Stimulated activated CD8-positive, alpha-beta memory T cell treated with anti-CD3 and anti-CD28 coated beads, Interleukin-15, amount 100 ng/mL, for 48 hours (primary cell): ENCODE data around the gene EXOC6B.

Experiments used
- DNase-seq, 2 donors: peaks; one replicate each; pipeline ENCODE4 v3.0.0-alpha.2; 2020; ENCODE audit warnings: low read depth in 2 of 2

EXOC6B gene

GRCh38 chr2:72134997-72135800 is 690.6 kb downstream of the EXOC6B start:
- DNase-seq = no peak

DNA sequence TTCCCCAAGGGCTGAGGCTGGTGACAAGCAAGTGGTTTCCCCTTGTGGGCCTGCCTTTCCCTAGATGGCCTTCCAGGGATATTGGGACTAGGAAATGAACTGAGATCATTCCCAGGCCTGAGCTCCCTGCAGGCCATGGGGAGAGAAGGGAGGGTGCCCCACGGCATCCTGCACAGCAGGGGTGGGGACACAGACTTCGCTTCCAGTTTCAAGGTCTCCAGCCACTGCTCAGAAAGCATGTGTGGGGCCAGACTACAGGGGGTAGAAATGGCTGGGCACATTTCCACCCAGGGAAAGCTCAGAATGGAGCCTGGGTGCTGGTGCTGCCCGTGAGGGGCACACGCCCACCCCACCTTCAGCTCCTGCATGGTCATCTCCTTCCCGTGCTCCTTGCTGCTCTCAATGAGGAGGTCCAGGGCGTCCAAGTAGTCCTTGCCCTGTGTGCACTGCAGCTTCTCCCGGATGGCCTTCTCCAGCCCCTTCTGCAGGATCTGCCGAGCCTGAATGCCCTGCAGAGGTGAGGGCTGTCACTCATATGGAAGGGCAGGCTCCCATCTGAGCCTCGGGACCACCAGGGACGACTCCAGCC is 691.3 kb downstream of the EXOC6B start:
- no peak for DNase-seq

GRCh38 chr2:72133721-72134407 is 692.0 kb downstream of the EXOC6B start:
- no peak for DNase-seq

DNA sequence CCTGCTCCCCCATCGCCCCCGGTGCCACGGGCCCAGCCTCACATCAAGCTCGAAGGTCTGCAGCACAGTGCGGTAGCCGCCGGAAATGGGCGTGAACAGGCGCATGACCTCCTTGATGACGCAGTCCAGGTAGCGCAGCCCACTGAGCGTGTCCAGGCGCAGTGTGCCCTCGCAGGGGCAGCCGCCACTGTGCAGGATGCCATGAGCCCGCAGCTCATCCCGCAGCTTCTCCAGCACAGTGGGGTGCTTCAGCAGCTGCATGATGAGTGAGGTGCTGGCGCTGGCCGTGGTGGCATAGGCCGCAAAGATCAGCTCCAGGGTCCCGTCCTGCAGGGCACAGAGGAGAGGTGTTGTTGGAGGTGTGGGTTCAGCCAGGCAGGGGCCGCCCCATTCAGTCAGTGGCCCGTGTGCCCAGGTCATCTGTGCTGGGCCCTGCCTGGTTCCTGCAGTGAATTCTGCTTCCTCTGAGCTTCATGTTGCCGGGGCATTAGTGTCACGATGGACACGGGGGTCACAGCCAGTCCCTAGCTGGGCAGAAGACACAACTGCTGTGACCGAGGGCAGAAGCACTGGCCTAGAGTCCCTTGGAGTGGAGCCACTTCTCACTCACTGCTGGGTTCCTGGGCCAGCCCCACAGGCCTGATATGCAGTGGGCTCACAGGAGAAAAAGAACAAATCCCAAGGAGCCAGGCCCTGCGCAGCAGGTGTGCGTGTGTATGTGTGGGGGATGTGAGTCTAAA is 692.7 kb downstream of the EXOC6B start:
- DNase-seq = no peak

DNA sequence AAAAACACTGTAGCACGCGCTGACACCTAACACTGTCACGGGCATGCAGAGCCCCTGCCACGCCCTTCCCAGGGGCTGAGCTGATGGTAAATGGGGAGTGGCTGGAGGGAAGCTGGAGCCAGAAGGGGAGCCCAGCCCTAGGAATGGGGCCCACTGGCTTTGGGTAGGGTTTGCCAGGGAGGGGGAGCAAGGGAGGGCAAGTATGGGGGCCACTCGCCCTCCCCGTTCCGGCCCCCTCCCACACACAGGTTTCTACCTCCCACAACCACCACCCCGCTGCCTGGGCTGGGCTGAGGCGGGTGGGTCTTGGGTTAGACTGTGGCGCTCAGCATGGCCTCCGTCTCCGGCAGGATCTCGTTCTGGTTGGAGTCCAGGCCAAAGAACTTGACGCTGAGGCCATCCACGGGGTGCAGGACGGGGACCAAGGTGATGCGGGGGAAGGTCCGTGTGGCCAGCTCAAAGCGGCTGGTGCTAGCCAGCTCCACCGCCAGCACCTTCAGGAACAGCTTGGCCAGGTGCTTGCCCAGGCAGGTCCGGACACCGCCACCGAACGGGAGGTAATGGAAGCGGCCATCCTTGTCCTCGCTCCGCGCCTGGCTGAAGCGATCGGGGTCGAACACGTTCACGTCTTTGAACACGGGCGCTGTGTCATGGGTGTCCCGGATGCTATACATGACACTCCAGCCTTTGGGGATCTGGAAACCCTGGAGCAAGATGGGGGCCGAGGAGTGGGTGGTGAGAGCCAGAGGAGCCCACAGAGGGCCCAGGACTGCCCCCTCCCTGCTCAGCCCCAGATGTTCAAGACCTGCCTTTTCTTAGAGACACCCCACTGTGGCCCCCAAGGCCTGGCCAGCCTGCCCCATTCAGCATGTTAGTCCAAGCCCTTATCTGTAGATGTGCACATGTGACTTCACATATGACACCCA is 693.7 kb downstream of the EXOC6B start:
- DNase-seq = no peak

DNA sequence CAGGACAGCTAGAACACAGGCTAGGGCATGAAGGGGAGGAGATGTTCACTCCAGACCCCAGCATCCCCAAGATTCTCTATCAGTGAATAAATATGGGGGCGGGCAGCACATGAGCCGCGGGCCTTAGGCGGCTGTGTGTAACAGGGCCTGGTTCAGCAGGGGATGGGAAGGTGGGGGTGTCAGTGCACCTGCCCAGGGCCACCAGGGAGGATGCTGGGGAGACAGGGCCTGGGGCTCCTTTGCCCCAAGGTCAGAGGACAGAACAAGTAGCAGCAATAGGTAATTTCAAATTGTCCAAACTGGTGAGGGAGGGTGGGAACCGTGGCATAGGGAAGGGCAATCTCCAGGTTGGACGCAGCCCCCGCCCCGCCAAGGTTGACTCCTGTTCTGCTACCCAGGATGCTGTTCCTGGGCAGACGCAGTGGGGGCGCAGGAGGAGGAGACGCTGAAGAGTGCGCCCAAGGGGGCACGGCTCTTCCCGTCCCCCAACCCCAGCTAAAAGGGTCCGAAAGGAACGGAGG is 694.4 kb downstream of the EXOC6B start:
- no peak for DNase-seq

DNA sequence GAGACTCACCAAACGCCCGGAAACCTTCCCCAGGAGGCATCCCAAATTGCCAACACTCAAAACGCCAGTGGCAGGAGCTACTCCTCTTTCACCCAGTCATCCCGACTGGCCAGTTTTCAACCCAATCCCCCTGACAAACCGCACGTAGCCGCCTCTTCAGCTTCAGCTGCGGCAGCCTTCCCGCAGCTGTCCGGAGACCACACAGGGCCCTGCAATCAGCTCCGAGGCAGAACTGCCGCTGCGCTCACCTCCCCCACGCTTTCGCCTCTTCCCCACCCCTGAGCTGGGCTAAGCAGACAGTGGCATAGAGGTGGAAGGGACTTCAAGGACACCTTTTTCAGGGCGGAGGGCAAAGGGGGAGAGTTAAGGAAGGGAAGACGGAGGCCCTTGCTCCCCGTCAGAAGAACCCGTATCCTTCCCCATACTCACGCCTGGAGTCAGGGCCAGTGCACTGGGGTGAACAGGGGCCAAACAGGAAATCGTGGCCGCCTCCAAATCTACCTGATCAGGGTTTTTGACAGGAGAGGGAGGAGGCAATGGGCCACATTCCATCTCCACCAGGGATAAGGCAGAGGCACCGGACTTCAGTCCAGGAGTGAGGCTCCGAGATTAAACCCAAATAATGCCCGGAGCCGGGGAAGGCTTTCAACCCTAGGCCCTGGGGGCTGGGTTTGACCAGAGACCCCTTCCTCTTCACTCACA is 695.0 kb downstream of the EXOC6B start:
- no peak for DNase-seq

DNA sequence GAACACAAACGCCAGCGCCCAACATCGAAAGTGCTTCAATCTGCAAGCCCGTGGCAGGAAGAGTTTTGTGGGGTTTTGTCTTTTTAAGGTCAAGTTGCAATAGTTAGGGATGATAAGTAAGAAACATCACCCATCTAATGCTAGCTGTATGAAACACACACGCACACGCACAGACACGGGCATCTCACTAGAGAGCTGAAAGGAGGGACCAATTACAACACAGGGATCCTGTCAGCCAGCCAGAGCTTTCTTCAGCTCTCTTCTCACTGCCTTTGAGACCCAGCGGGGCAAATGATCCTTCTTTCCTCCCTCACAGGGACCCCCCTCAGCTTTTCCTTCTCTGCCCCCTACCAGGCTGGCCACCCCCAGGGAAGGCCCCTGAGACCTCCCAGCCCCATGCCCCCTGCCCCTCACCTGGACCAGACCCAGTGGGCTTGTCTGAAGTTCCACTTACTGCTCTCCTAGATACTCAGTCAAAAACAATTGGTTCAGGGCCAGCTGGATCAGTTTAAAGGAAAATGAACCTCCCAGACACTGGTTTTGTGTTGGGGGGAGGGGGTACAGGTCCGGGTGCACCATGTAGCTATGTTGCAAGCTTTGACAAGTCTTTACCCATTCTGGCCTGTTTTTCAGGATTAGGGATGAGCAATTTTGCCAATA is 696.0 kb downstream of the EXOC6B start:
- no peak for DNase-seq

- no peak for DNase-seq
These were observed 697.0 kb downstream of the EXOC6B start for GRCh38 chr2:72128843-72129227.

- no peak for DNase-seq
These were observed 697.6 kb downstream of the EXOC6B start for GRCh38 chr2:72128059-72128842.

DNA sequence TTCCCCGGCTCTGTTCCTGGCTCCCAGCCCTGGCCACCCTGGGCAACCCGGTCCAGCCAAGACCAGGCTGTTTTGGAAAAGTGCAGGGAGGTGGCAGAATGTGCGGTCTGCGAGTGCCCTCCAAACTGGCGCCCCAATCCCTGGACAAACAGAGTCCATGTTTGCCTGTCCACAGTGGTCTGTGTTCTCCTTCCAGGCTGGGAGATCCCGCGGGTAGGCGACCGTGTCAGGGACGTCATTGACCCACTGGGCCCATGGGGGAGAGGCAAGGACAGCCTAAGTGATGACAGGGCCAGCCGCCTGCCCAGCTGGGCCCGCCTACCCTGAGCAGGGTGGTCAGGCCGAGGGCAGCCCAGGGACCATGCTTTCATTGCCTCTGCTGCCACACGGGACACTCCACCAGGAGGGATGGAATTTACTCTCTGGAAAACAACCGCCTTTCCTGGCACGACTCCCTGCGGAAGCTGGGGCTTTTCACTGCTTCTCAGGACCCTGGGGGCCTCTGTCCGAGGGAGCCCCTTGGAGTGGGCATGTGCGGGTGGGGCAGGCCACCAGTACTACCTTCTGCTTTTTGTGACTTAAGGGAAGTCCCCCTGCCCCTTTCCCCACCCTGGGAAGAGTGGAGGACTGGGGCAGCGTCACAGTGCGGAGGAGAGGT is 698.3 kb downstream of the EXOC6B start:
- DNase-seq = no peak

DNA sequence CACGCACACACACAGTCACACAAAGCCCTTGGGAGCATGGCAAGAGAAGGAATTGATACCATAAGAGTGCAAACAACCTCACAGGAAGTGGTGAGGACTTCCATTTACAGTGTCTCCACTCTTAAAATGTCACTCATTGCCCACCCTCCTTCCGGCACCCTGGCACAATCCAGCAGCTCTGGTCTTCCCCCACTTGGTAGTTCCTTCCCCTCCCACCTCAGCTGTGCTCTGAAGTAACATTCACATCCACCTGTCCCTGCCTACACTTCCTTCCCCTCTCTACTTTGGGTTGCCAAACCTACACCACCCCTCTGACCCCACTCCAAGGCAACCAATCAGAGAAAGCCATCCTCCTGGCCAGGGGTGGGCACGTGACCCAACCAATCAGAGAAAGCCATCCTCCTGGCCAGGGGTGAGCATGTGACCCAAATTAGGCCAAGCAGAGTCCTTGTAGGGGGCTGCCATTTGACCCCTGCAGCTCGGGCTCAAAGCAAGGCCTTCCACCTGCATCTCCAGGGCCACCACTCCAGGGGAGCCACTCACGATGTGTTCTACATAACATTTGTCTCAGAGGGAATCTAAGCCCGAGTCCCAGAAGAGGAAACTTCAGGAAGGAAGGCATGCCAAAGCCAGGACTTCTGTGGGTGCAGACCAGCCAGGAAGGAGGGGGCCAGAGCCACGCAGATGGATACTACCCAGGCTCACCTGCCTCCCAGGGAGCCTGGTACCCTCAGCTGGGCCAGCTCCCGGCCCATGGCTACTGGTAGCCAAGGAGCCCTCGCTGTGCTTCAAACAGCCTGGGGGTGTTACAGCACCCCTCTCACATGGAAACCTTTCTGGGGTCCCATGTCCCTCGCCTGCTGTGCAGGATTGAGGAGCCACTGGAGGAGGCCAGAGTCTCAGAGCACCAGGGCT is 699.4 kb downstream of the EXOC6B start:
- no peak for DNase-seq
